Psoas muscle (tissue), 8 donors: ENCODE results near the gene CCDC78. TPM values are rescaled to one million over a fixed set of nuclear protein-coding genes. Genes with fewer than 3 reads are reported as not detected.
A peak's percentile ranks its signal among the peaks of the same experiment; 100 is the strongest.

Experiments used
- ATAC-seq, 4 donors: fragments of 200-7000 bp; cut with Tn5 transposase; one replicate each; pipeline ENCODE4 v1.9.1; 2020; ENCODE audit warnings: moderate library complexity in 3 of 4, mild to moderate bottlenecking in 2 of 4
- DNase-seq, 2 donors: peaks; one replicate each; pipeline ENCODE4 v3.0.0-alpha.2; 2020
- H3K27ac ChIP-seq: fragments of 200-600 bp; one replicate; pipeline ENCODE4 v1.8.0; 2022
- H3K27me3 ChIP-seq, 3 donors: fragments of 200-600 bp in 1 of 3; one replicate each; pipeline versions ENCODE4 v1.6.1 to v1.8.0; 2013 to 2022; ENCODE audit warnings: low read length in 2 of 3, mild to moderate bottlenecking in 2 of 3, moderate library complexity in 1 of 3; ENCODE audit not compliant: insufficient read depth in 3 of 3
- H3K36me3 ChIP-seq, 2 donors: fragments of 200-600 bp in 1 of 2; one replicate each; pipeline versions ENCODE4 v1.6.1 to v1.8.0; 2013 to 2022; ENCODE audit warnings: low read depth in 1 of 2, mild to moderate bottlenecking in 1 of 2, moderate library complexity in 1 of 2; ENCODE audit not compliant: insufficient read depth in 1 of 2
- H3K4me1 ChIP-seq: fragments of 200-600 bp; one replicate; pipeline ENCODE4 v1.8.0; 2022
- H3K4me3 ChIP-seq: fragments of 200-600 bp; one replicate; pipeline ENCODE4 v1.8.0; 2022; ENCODE audit warnings: mild to moderate bottlenecking
- H3K9me3 ChIP-seq: fragments of 200-600 bp; one replicate; pipeline ENCODE4 v1.8.0; 2022
- WGBS, 3 donors: extraction: QIAGEN DNeasy Blood & Tissue Kit; methylation state at CpG; one replicate each; pipeline versions ENCODE4 v1.1.6 to v1.1.7; 2013; 5-methylcytosine and 5-hydroxymethylcytosine counted together
- intact Hi-C, 2 donors: fragments of 100-400 bp; cut with DNase I; formaldehyde crosslinking; loops; one replicate each; pipeline versions ENCODE4 v1.11.0 to v1.14.2; 2022
- polyA plus RNA-seq, 3 donors: library from polyadenylated mRNA; stranded (reverse); fragments of 200-250 nt; gene quantifications; one replicate each; pipeline ENCODE4 v1.2.3, GENCODE V29; 2013
- total RNA-seq, 4 donors: library from RNA; stranded (reverse); fragmentation: NEBNext Ultra II Directional in 2 of 4; extraction: Animal tissue kit (Norgen Biotek cat#: 25700) in 2 of 4; gene quantifications; one replicate each; pipeline versions ENCODE4 v1.2.1 to v1.2.4, GENCODE V29; 2021 to 2023
- TF ChIP-seq, protein P1 (sequence below): fragments of 200-600 bp; IDR thresholded peaks from one replicate; pipeline ENCODE4 v1.8.0; 2022; ENCODE audit warnings: antibody characterized with exemption
- donor health status: healthy with polysubstance abuse.
- donor health status: DM: no; HTN: no; CAD: no; lungs with moderate emphysema.
- donor health status: Bipolar disorder and iron deficiency.
- donor health status: healthy.
- donor health status: DM: yes; HTN: yes; CAD: no.
- donor health status: DM: no; HTN: no; CAD: no.
- donor health status: DM: no; HTN: no; CAD: no.
- donor health status: DM: yes; HTN: yes; CAD: no.

Gene CCDC78
- total and polyA plus RNA-seq, 7 donors = 0.11 to 0.16 (median 0.12) TPM; not detected in 4

DNA sequence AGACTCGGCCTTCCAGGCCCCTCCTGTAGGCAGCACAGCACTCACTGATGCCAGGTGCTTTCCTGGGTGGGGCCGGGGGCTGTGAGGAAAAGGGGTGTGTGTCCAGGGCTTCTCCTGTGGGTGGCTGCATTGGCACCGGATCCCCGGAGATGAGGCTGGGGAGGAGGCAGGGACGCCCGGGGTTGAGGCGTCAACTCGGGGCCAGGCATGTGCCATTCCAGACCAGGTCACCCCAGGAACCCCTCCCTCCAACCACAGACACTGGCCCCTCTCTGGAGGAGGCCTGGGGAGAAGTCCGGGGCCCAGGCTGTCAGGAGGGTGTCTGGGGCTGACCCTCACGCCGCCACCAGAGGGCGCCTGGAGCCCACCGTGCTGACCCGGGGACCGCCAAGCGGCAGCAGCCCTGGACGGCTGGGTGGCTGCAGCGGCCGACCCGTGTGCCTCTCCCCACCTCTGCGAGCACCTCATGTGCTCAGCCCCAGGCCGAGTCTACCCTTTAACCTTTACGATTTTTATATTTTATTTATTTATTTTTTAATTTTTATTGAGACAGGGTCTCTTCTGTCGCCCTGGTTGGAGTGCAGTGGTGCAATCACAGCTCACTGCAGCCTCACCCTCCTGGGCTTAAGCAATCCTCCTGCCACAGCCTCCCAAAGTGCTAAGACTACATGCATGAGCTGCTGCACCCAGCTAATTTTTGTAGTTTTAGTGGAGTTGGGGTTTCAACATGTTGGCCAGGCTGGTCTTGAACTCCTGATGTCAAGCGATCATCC lies 14.5 kb downstream of the CCDC78 start:
- intact Hi-C loops = loop anchor here (1.0 to 5.0 kb wide), 5 partner anchors 30 to 346 kb away; partner anchors contain the start of genes CHTF18 (in 1 of the 2) and RPUSD1 (in 1 of the 2)
- Histone ChIP-seq H3K27ac (no peak overlapping the region), H3K36me3 (no peaks in the 10 kb centered on the region), H3K27me3 (peaks cover 0 to 45% (median 23%) of the 10 kb centered on the region in 3 donors), H3K9me3 (no peaks in the 10 kb centered on the region), H3K4me3 (no peak overlapping the region), H3K4me1 (peaks cover 10% of the 10 kb centered on the region)
- 12 to 19% (median 12%) methylated on average over 19 to 25 of the region's 25 CpGs for WGBS, 3 donors
- TF ChIP-seq, protein P1, sequence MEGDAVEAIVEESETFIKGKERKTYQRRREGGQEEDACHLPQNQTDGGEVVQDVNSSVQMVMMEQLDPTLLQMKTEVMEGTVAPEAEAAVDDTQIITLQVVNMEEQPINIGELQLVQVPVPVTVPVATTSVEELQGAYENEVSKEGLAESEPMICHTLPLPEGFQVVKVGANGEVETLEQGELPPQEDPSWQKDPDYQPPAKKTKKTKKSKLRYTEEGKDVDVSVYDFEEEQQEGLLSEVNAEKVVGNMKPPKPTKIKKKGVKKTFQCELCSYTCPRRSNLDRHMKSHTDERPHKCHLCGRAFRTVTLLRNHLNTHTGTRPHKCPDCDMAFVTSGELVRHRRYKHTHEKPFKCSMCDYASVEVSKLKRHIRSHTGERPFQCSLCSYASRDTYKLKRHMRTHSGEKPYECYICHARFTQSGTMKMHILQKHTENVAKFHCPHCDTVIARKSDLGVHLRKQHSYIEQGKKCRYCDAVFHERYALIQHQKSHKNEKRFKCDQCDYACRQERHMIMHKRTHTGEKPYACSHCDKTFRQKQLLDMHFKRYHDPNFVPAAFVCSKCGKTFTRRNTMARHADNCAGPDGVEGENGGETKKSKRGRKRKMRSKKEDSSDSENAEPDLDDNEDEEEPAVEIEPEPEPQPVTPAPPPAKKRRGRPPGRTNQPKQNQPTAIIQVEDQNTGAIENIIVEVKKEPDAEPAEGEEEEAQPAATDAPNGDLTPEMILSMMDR = peak; percentile 95
- DNase-seq (peak; percentile 80 to 91), ATAC-seq (peak; percentile 70 to 80 (median 75))

DNA sequence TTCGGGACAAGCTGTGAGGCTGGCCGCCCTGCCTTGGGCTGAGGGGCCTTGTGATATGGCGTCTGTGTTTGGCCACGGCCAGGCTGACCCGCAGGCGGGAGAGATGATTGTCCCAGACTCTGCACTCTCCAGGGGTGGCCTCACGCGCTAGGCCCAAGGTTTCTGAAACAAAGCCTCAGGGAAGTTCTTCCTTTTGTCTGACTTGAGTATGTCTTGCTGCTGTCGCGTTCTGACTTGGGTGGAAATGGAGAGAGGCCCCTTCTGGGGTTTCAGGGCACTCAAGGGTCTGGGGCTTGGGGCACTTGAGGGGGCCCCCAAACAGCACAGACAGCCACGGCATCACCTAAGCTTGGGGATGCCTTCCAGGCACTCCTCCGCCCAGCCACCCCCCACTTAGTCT lies 15.2 kb downstream of the CCDC78 start:
- Histone ChIP-seq H3K36me3 (no peaks in the 10 kb centered on the region), H3K27ac (no peak overlapping the region), H3K9me3 (no peaks in the 10 kb centered on the region), H3K27me3 (peaks cover 0 to 51% (median 29%) of the 10 kb centered on the region in 3 donors), H3K4me1 (peaks cover 4% of the 10 kb centered on the region), H3K4me3 (no peak overlapping the region)
- WGBS, 3 donors = 70 to 83% (median 73%) methylated on average over 12 of the region's 12 CpGs
- ATAC-seq (no peak), DNase-seq (no peak)
- TF ChIP-seq, protein P1 = no peak
- intact Hi-C loops = loop anchor here (1.0 to 5.0 kb wide), 5 partner anchors 30 to 346 kb away; partner anchors contain the start of genes CHTF18 (in 1 of the 2) and RPUSD1 (in 1 of the 2)

DNA sequence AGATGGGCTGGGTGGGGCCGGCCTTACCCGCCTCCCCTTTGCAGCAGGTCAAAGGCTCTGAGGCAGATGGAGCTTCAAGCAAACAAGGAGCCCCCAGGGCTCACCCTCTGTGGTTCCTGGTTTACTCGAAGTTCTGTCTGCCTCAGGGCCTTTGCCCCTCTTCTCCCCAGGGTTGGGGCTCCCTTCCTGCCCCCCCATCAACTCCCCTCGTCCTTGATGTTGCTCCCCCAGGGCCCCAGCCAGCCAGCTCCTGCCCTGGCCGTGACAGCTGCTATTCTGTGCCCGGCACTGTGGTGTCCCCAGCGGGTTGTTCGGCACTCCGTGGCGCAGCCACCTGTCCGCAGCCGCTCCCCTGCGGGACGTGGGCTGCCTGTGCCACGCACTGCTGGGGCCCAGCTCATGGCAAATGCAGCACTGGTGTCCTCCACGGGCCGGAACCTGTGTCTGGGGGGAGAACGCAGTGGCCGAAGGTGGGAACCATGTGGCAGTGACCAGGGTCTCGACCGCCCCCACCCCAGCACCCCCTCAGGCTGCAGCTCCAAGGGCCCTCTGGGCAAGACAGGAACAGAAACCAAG lies 15.7 kb downstream of the CCDC78 start:
- 43 to 52% (median 44%) methylated on average over 21 of the region's 21 CpGs for WGBS, 3 donors
- Histone ChIP-seq H3K27me3 (peaks cover 0 to 54% (median 33%) of the 10 kb centered on the region in 3 donors), H3K4me1 (no peaks in the 10 kb centered on the region), H3K36me3 (no peaks in the 10 kb centered on the region), H3K9me3 (no peaks in the 10 kb centered on the region), H3K27ac (no peak overlapping the region), H3K4me3 (no peak overlapping the region)
- ATAC-seq = no peak
- TF ChIP-seq, protein P1 = no peak
- no peak for DNase-seq
- intact Hi-C loops = loop anchor here (1.0 to 5.0 kb wide), 5 partner anchors 31 to 347 kb away; partner anchors contain the start of genes CHTF18 (in 1 of the 2) and RPUSD1 (in 1 of the 2)

DNA sequence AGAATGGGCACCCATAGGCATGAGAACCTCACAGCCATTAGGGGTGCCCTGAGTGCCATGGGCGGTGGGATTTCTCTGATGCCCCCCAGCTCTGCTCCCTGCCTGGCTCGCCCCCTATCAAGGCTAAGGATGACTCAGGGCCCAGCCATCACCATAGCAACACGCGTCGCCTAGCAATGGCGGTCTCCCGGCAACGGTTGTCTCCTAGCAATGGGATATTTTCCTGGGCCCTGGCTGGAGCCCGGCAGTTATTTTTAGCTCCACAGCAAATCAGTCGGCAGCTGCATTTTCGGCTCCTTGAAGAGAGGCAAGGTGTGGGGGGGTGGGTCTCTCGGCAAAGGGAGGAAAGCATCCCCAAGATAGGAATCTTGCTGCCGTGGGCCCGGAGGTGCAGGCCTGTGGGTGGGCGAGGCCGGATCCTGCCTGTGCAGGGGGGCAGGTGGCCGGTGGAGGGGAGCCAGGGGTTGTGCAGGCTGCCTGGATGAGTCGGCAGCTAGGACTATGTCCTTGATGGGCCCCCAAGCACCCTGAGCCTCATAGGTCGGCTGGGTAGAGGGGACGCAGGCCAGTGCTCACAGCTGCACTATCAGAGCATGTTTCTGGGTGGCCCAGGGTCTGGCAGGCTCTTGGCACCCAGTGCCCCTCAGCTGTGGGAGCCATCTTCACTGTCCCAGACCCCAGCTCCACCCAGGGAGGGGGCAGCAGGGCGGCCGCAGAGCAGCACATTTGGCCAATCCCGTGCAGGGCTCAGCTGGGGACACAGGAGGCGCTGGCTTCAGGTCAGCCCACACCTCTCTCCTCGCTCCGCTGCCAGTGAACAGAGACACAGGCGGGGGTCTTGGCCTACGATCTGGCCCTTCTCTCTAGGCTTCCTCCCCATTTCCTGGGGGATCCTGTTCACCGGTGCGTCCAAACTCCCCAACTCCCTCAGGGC lies 16.4 kb downstream of the CCDC78 start:
- 13 to 17% (median 15%) methylated on average over 26 to 30 of the region's 30 CpGs for WGBS, 3 donors
- intact Hi-C loops = loop anchor here (2.0 to 5.0 kb wide), 4 partner anchors 75 to 347 kb away; partner anchors contain the start of genes CHTF18 (in 1 of the 2) and RPUSD1 (in 1 of the 2)
- Histone ChIP-seq H3K4me3 (no peak overlapping the region), H3K4me1 (no peaks in the 10 kb centered on the region), H3K27me3 (peaks cover 0 to 61% (median 37%) of the 10 kb centered on the region in 3 donors), H3K36me3 (no peaks in the 10 kb centered on the region), H3K27ac (no peak overlapping the region), H3K9me3 (no peaks in the 10 kb centered on the region)
- ATAC-seq (peak in 1 of 4 donors; percentile 27), DNase-seq (no peak)
- TF ChIP-seq, protein P1 = no peak
